HEK293T (cell line): Measurements from ENCODE around the gene CDH2.

ENCODE experiments used
- CTCF ChIA-PET: fragments of 350-600 bp; formaldehyde crosslinking; extraction: SDS; loops from one replicate; lab custom pipeline; 2021; ENCODE audit warnings: antibody characterized with exemption, inconsistent platforms; lab: Yijun Ruan, JAX
- POLR2A ChIA-PET: fragments of 350-600 bp; formaldehyde crosslinking; extraction: SDS; loops from one replicate; lab custom pipeline; 2020; ENCODE audit warnings: antibody characterized with exemption, inconsistent platforms; lab: Yijun Ruan, JAX
- DNase-seq: peaks from one replicate; pipeline ENCODE4 v3.0.0; 2012; ENCODE audit warnings: mixed read lengths; ENCODE audit errors: extremely low spot score
- ARNT ChIP-seq: fragments of 450-650 bp; IDR thresholded peaks from 2 replicates; pipeline ENCODE4 v1.6.1; 2017; ENCODE audit warnings: mild to moderate bottlenecking
- BHLHE40 ChIP-seq: fragments of 450-650 bp; IDR thresholded peaks from 2 replicates; pipeline ENCODE4 v1.6.1; 2016; ENCODE audit warnings: mild to moderate bottlenecking, moderate library complexity, borderline replicate concordance
- CTBP1 ChIP-seq: fragments of 450-650 bp; IDR thresholded peaks from 2 replicates; pipeline ENCODE4 v1.6.1; 2016; ENCODE audit warnings: borderline replicate concordance
- ELF4 ChIP-seq: fragments of 450-650 bp; IDR thresholded peaks from 2 replicates; pipeline ENCODE4 v1.6.1; 2017; ENCODE audit warnings: antibody characterized with exemption
- FOXA1 ChIP-seq: fragments of 450-650 bp; IDR thresholded peaks from 2 replicates; pipeline ENCODE4 v1.6.1; 2016; ENCODE audit warnings: mild to moderate bottlenecking
- FOXK2 ChIP-seq: fragments of 450-650 bp; IDR thresholded peaks from 2 replicates; pipeline ENCODE4 v1.6.1; 2016; ENCODE audit warnings: mild to moderate bottlenecking
- FOXM1 ChIP-seq: fragments of 450-650 bp; IDR thresholded peaks from 2 replicates; pipeline ENCODE4 v1.6.1; 2017; ENCODE audit warnings: mild to moderate bottlenecking, borderline replicate concordance
- HDGF ChIP-seq: fragments of 450-650 bp; IDR thresholded peaks from 2 replicates; pipeline ENCODE4 v1.6.1; 2017; ENCODE audit warnings: antibody characterized with exemption, borderline replicate concordance
- L3MBTL2 ChIP-seq: fragments of 450-650 bp; conservative IDR thresholded peaks from 2 replicates; pipeline ENCODE4 v1.6.1; 2016; ENCODE audit warnings: mild to moderate bottlenecking
- LEF1 ChIP-seq: fragments of 450-650 bp; IDR thresholded peaks from 2 replicates; pipeline ENCODE4 v1.6.1; 2017; ENCODE audit warnings: mild to moderate bottlenecking, borderline replicate concordance
- NFRKB ChIP-seq: fragments of 450-650 bp; IDR thresholded peaks from 2 replicates; pipeline ENCODE4 v1.6.1; 2016; ENCODE audit warnings: mild to moderate bottlenecking, moderate library complexity
- SP1 ChIP-seq: fragments of 450-650 bp; IDR thresholded peaks from 2 replicates; pipeline ENCODE4 v1.6.1; 2017
- SUZ12 ChIP-seq: fragments of 450-650 bp; IDR thresholded peaks from 2 replicates; pipeline ENCODE4 v1.6.1; 2016; ENCODE audit warnings: mild to moderate bottlenecking
- TARDBP ChIP-seq: fragments of 450-650 bp; IDR thresholded peaks from 2 replicates; pipeline ENCODE4 v1.6.1; 2016
- ZNF384 ChIP-seq: fragments of 450-650 bp; IDR thresholded peaks from 2 replicates; pipeline ENCODE4 v1.6.1; 2016
- TF ChIP-seq, protein P1 (sequence below): fragments of 450-650 bp; IDR thresholded peaks from 2 replicates; pipeline ENCODE4 v1.6.1; 2016

Gene CDH2

GRCh38 chr18:28071199-28071598, 105.7 kb downstream of the CDH2 start:
- no peak for TF ChIP-seq ELF4
- ChIA-PET CTCF (no interaction called here), POLR2A (no interaction called here)
- no peak for DNase-seq

DNA sequence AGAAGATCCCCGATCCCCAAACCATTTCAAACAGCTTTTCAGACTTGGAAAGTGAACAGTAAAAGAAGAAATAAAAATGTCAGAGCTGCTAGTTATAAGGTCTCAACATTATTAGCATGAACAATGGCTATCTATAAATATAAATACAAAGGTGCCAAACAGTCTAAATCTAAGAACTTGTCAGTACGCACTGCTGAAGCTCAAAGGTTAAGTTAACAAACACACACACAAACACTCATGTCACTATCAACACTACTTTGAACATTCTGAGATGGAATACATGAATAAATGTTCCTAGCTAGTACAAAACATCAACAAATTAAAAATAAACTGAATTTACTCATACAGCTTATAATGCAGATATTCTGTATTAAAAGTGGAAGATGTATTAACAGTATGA, 108.7 kb downstream of the CDH2 start:
- CTCF ChIA-PET = no interaction called here
- POLR2A ChIA-PET = no interaction called here
- no peak for DNase-seq
- TF ChIP-seq SP1 (no peak), HDGF (no peak), ARNT (no peak), NFRKB (no peak), SUZ12 (no peak), ZNF384 (no peak), TARDBP (no peak)

DNA sequence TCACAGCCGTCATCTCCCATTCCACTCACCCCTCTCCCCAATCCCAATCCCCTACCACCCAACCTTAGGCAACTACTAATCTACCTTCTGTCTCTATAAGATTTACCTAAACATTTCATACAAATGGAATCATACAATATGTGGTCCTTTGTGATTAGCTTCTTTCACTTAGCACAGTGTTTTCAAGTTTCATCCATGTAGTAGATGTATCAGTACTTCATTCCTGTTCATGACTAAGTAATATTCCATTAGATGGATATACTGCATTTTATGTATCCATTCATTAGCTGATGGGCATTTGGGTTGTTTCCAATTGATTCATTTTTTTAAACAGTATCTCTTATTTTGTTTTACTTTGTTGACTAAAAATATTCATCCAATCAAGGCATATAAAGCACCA, 109.6 kb downstream of the CDH2 start:
- no peak for DNase-seq
- ChIA-PET CTCF (no interaction called here), POLR2A (no interaction called here)
- TF ChIP-seq, protein P1, sequence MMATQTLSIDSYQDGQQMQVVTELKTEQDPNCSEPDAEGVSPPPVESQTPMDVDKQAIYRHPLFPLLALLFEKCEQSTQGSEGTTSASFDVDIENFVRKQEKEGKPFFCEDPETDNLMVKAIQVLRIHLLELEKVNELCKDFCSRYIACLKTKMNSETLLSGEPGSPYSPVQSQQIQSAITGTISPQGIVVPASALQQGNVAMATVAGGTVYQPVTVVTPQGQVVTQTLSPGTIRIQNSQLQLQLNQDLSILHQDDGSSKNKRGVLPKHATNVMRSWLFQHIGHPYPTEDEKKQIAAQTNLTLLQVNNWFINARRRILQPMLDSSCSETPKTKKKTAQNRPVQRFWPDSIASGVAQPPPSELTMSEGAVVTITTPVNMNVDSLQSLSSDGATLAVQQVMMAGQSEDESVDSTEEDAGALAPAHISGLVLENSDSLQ = no peak
- no peak for TF ChIP-seq FOXK2
- no peak for TF ChIP-seq ELF4
- TF ChIP-seq FOXM1 = no peak
- TF ChIP-seq TARDBP = no peak
- TF ChIP-seq LEF1 = no peak
- no peak for TF ChIP-seq L3MBTL2
- no peak for TF ChIP-seq CTBP1
- TF ChIP-seq SUZ12 = no peak
- no peak for TF ChIP-seq NFRKB

DNA sequence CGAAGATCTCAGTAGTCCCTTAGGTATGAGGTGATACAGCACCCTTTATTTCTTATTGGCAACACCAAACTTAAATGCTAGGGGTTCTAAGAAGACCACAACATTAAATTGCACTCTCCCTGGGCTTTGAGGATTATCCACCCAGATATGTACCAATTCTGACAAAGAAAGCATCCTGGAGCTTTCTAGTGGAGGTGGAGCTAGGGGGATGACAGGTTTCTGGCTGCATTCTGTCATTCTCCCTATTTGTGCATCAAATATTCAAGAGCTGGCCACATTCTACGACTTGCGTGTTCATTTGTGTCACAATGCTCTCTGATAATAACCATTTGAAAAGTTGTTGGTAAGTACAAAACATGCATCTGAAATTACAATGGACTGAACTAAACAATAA, 111.1 kb downstream of the CDH2 start:
- POLR2A ChIA-PET = no interaction called here
- TF ChIP-seq TARDBP = no peak
- no peak for TF ChIP-seq HDGF
- TF ChIP-seq ARNT = no peak
- TF ChIP-seq ELF4 = no peak
- TF ChIP-seq L3MBTL2 = no peak
- no peak for DNase-seq
- CTCF ChIA-PET = no interaction called here

DNA sequence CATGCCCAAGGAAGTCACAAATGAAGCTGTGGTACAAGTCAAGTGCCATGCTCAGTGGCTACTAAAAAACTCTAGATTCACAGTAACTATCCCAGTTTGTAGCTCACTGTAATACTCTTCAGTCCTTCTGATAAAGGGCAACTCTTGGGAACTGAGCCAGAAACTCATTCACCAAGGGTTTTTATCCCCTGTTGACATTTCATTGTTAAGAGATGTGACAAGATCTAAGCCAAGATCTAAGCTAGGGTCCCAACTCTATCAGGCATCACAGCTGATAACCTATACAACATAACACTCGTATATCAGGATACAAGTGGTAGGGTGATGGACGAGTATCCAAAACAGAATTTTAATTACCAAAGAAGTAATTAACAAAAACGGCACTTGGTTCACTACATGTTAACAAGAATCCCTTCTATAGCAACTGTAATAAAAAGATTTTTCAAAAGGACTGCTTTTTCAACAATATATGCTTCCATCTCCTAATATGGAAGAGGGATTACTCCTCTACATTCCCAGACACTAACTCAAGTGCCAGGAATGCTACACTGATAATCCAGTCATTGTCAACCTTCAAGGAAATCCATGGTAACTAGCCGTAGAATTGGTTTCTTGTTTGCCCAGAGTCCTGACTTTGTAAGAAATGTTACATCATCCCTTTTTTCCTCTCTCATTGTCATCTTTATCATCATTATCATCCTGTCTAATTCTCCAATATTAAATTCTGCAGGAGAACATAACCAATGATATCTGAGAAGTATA, 111.7 kb downstream of the CDH2 start:
- POLR2A ChIA-PET = interaction anchor here (1.0 kb wide), 1 partner anchor 14 kb away, joined by 3 read pairs; no protein-coding TSS in a partner anchor
- TF ChIP-seq FOXA1 = no peak
- TF ChIP-seq LEF1 = no peak
- TF ChIP-seq FOXM1 = no peak
- no peak for TF ChIP-seq HDGF
- no peak for TF ChIP-seq ZNF384
- TF ChIP-seq SP1 = no peak
- no peak for TF ChIP-seq ARNT
- TF ChIP-seq, protein P1 = no peak
- no peak for TF ChIP-seq BHLHE40
- no peak for TF ChIP-seq ELF4
- no peak for TF ChIP-seq NFRKB
- TF ChIP-seq FOXK2 = no peak
- no peak for TF ChIP-seq L3MBTL2
- TF ChIP-seq CTBP1 = no peak
- no peak for TF ChIP-seq TARDBP
- TF ChIP-seq SUZ12 = no peak
- CTCF ChIA-PET = no interaction called here
- no peak for DNase-seq

DNA sequence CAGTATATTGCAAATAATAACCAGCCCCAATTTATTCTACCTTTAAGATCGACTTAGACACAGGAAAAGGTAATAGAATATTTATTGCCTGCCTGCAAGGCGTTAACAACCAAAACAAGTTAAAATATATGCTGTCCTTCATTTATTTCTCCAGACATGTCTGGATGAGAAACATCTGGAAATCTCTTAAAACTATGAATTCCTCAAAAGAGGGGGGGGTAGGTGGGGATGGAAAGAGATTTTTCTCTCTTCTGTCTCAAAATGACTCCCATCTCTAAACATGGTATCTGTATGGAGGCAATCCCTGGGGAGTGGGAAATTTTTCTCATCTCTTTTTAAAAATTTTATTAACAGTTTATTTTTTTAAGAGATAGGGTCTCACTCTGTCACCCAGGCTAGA, 113.0 kb downstream of the CDH2 start:
- DNase-seq = no peak
- TF ChIP-seq SUZ12 = no peak
- no peak for TF ChIP-seq TARDBP
- no peak for TF ChIP-seq L3MBTL2
- no peak for TF ChIP-seq ELF4
- TF ChIP-seq HDGF = no peak
- TF ChIP-seq BHLHE40 = no peak
- TF ChIP-seq NFRKB = no peak
- TF ChIP-seq FOXA1 = no peak
- TF ChIP-seq LEF1 = no peak
- no peak for TF ChIP-seq FOXK2
- TF ChIP-seq ZNF384 = no peak
- no peak for TF ChIP-seq CTBP1
- no peak for TF ChIP-seq FOXM1
- no peak for TF ChIP-seq ARNT
- TF ChIP-seq, protein P1 = no peak
- no peak for TF ChIP-seq SP1
- CTCF ChIA-PET = no interaction called here
- POLR2A ChIA-PET = no interaction called here

- ChIA-PET CTCF (no interaction called here), POLR2A (no interaction called here)
- no peak for TF ChIP-seq CTBP1
- TF ChIP-seq TARDBP = no peak
- TF ChIP-seq NFRKB = no peak
- no peak for TF ChIP-seq ARNT
- no peak for TF ChIP-seq FOXK2
- no peak for TF ChIP-seq FOXA1
- TF ChIP-seq SUZ12 = no peak
- TF ChIP-seq BHLHE40 = no peak
- no peak for TF ChIP-seq LEF1
- TF ChIP-seq, protein P1 = no peak
- TF ChIP-seq SP1 = no peak
- TF ChIP-seq FOXM1 = no peak
- no peak for TF ChIP-seq ZNF384
- no peak for TF ChIP-seq ELF4
- TF ChIP-seq HDGF = no peak
- TF ChIP-seq L3MBTL2 = no peak
- no peak for DNase-seq
Measured at GRCh38 chr18:28063271-28063761, 113.6 kb downstream of the CDH2 start.
